BLaER1 (cell line): ENCODE measurements around the gene IFT27.

Experiments used
- H3K27ac ChIP-seq: shearing (Covaris generic); formaldehyde crosslinking; 2 replicates; pipeline ENCODE4 v1.8.1; 2022
- H3K27me3 ChIP-seq: shearing (Covaris generic); formaldehyde crosslinking; 2 replicates; pipeline ENCODE4 v1.8.1; 2022
- H3K36me3 ChIP-seq: shearing (Covaris generic); formaldehyde crosslinking; 2 replicates; pipeline ENCODE4 v1.8.1; 2022
- H3K4me1 ChIP-seq: shearing (Covaris generic); formaldehyde crosslinking; 2 replicates; pipeline ENCODE4 v1.8.1; 2022
- H3K4me2 ChIP-seq: shearing (Covaris generic); formaldehyde crosslinking; 2 replicates; pipeline ENCODE4 v1.8.1; 2022
- H3K4me3 ChIP-seq: shearing (Covaris generic); formaldehyde crosslinking; 2 replicates; pipeline ENCODE4 v1.8.1; 2022
- H3K9ac ChIP-seq: shearing (Covaris generic); formaldehyde crosslinking; 2 replicates; pipeline ENCODE4 v1.8.1; 2022
- H3K9me3 ChIP-seq: shearing (Covaris generic); formaldehyde crosslinking; 2 replicates; pipeline ENCODE4 v1.8.1; 2022
- H4K20me1 ChIP-seq: shearing (Covaris generic); formaldehyde crosslinking; 2 replicates; pipeline ENCODE4 v1.8.1; 2022
- Cebpa-rat ChIP-seq: shearing (Covaris generic); IDR thresholded peaks from 2 replicates; pipeline ENCODE4 v1.8.1; 2022

IFT27 gene

GRCh38 chr22:36815558-36816338 lies 39.8 kb upstream of the IFT27 start:
- Histone ChIP-seq H3K36me3 (no peaks in the 10 kb centered on the region), H3K27me3 (peaks cover 66% of the 10 kb centered on the region), H3K4me1 (peaks cover 47% of the 10 kb centered on the region), H3K4me2 (peak overlapping the region; percentile 83), H3K4me3 (no peak overlapping the region), H3K27ac (no peak overlapping the region), H3K9ac (no peak overlapping the region), H3K9me3 (no peaks in the 10 kb centered on the region), H4K20me1 (peaks cover 23% of the 10 kb centered on the region; the same call in 1 of the 2 replicates)
- no peak for TF ChIP-seq Cebpa-rat

GRCh38 chr22:36814801-36815200 lies 38.9 kb upstream of the IFT27 start:
- Histone ChIP-seq H3K27me3 (peaks cover 64% of the 10 kb centered on the region), H3K9me3 (no peaks in the 10 kb centered on the region), H3K27ac (no peak overlapping the region), H3K36me3 (no peaks in the 10 kb centered on the region), H4K20me1 (peaks cover 23% of the 10 kb centered on the region; the same call in 1 of the 2 replicates), H3K9ac (no peak overlapping the region), H3K4me2 (peak overlapping the region; percentile 78), H3K4me3 (no peak overlapping the region), H3K4me1 (peaks cover 56% of the 10 kb centered on the region)
- TF ChIP-seq Cebpa-rat = no peak

- H3K4me1 ChIP-seq = peaks cover 74% of the 10 kb centered on the region
- no peak overlapping the region for H3K27ac ChIP-seq
- no peaks in the 10 kb centered on the region for H3K9me3 ChIP-seq
- H3K9ac ChIP-seq = no peak overlapping the region
- peaks cover 1% of the 10 kb centered on the region; the same call in 1 of the 2 replicates for H4K20me1 ChIP-seq
- H3K27me3 ChIP-seq = peaks cover 28% of the 10 kb centered on the region
- no peak overlapping the region for H3K4me3 ChIP-seq
- H3K36me3 ChIP-seq = no peaks in the 10 kb centered on the region
- H3K4me2 ChIP-seq = peak overlapping the region; percentile 56
- TF ChIP-seq Cebpa-rat = no peak
These were observed 35.3 kb upstream of the IFT27 start for GRCh38 chr22:36811094-36811800.

- Histone ChIP-seq H3K9me3 (no peaks in the 10 kb centered on the region), H4K20me1 (no peaks in the 10 kb centered on the region), H3K27me3 (peaks cover 9% of the 10 kb centered on the region; the same call in 1 of the 2 replicates), H3K4me2 (peak overlapping the region; percentile 76), H3K27ac (no peak overlapping the region), H3K9ac (no peak overlapping the region), H3K4me3 (no peak overlapping the region), H3K4me1 (peaks cover 56% of the 10 kb centered on the region), H3K36me3 (no peaks in the 10 kb centered on the region)
- no peak for TF ChIP-seq Cebpa-rat
These were observed 33.4 kb upstream of the IFT27 start for GRCh38 chr22:36809351-36809750.

GRCh38 chr22:36808721-36809344 lies 32.9 kb upstream of the IFT27 start:
- Histone ChIP-seq H3K27me3 (peaks cover 4% of the 10 kb centered on the region; the same call in 1 of the 2 replicates), H3K9me3 (no peaks in the 10 kb centered on the region), H3K4me3 (no peak overlapping the region), H3K4me2 (peak overlapping the region; percentile 76), H3K36me3 (no peaks in the 10 kb centered on the region), H4K20me1 (no peaks in the 10 kb centered on the region), H3K4me1 (peaks cover 51% of the 10 kb centered on the region), H3K27ac (0 out of 2 replicates have a peak overlapping the region, but pooled peaks have one; percentile 6), H3K9ac (0 out of 2 replicates have a peak overlapping the region, but pooled peaks have one; percentile 46)
- no peak for TF ChIP-seq Cebpa-rat

GRCh38 chr22:36807627-36808026 lies 31.7 kb upstream of the IFT27 start:
- Histone ChIP-seq H3K4me1 (peaks cover 49% of the 10 kb centered on the region), H3K9ac (no peak overlapping the region), H3K27ac (no peak overlapping the region), H3K4me2 (peak overlapping the region; percentile 76), H3K27me3 (no peaks in the 10 kb centered on the region), H3K36me3 (no peaks in the 10 kb centered on the region), H3K4me3 (no peak overlapping the region), H4K20me1 (no peaks in the 10 kb centered on the region), H3K9me3 (no peaks in the 10 kb centered on the region)
- TF ChIP-seq Cebpa-rat = no peak

GRCh38 chr22:36806835-36807234 lies 30.9 kb upstream of the IFT27 start:
- Histone ChIP-seq H3K4me2 (no peak overlapping the region), H3K27me3 (no peaks in the 10 kb centered on the region), H3K27ac (no peak overlapping the region), H3K9me3 (no peaks in the 10 kb centered on the region), H4K20me1 (no peaks in the 10 kb centered on the region), H3K9ac (no peak overlapping the region), H3K4me3 (no peak overlapping the region), H3K4me1 (peaks cover 49% of the 10 kb centered on the region), H3K36me3 (no peaks in the 10 kb centered on the region)
- no peak for TF ChIP-seq Cebpa-rat

- Histone ChIP-seq H3K9me3 (no peaks in the 10 kb centered on the region), H3K4me2 (no peak overlapping the region), H4K20me1 (no peaks in the 10 kb centered on the region), H3K9ac (no peak overlapping the region), H3K27me3 (no peaks in the 10 kb centered on the region), H3K36me3 (no peaks in the 10 kb centered on the region), H3K4me3 (no peak overlapping the region), H3K4me1 (peaks cover 25% of the 10 kb centered on the region), H3K27ac (no peak overlapping the region)
- TF ChIP-seq Cebpa-rat = no peak
These were observed 27.4 kb upstream of the IFT27 start for GRCh38 chr22:36803358-36803757.

- no peaks in the 10 kb centered on the region for H4K20me1 ChIP-seq
- peak overlapping the region; percentile 40; the same call in 1 of the 2 replicates for H3K27ac ChIP-seq
- H3K27me3 ChIP-seq = no peaks in the 10 kb centered on the region
- no peak for TF ChIP-seq Cebpa-rat
- no peaks in the 10 kb centered on the region for H3K9me3 ChIP-seq
- H3K36me3 ChIP-seq = no peaks in the 10 kb centered on the region
- peaks cover 32% of the 10 kb centered on the region for H3K4me1 ChIP-seq
- peak overlapping the region; percentile 85 for H3K4me2 ChIP-seq
- no peak overlapping the region for H3K9ac ChIP-seq
- no peak overlapping the region for H3K4me3 ChIP-seq
These were observed 22.8 kb upstream of the IFT27 start for GRCh38 chr22:36798674-36799066.
